Measurements from ENCODE around the gene SERPING1. TPM values are rescaled to one million over a fixed set of nuclear protein-coding genes. Genes with fewer than 3 reads are reported as not detected.
A peak's percentile ranks its signal among the peaks of the same experiment; 100 is the strongest.

The SERPING1 gene
- total RNA-seq, 1 donor from 2014 or later: 347 TPM

GRCh38 chr11:57566005-57566904 lies 31.2 kb upstream of the SERPING1 start:
- Mint-ChIP-seq H3K4me3 (ENCODE audit: unreplicated experiment) (peak overlapping the region; percentile 90), H3K27ac (ENCODE audit: unreplicated experiment) (peak overlapping the region; percentile 48), H3K36me3 (ENCODE audit: low read depth, unreplicated experiment) (peaks cover 1% of the 10 kb centered on the region), H3K4me1 (ENCODE audit: unreplicated experiment) (peaks cover 30% of the 10 kb centered on the region), H3K9me3 (ENCODE audit: unreplicated experiment) (no peaks in the 10 kb centered on the region), H3K27me3 (ENCODE audit: unreplicated experiment) (peaks cover 6% of the 10 kb centered on the region)
- no peak for TF ChIP-seq CTCF (IDR thresholded peaks at IDR 0.05; ENCODE audit: unreplicated experiment)
- DNase-seq (ENCODE audit: low spot score): no peak

GRCh38 chr11:57566905-57567514 lies 30.5 kb upstream of the SERPING1 start:
- Mint-ChIP-seq H3K36me3 (ENCODE audit: low read depth, unreplicated experiment) (no peaks in the 10 kb centered on the region), H3K4me3 (ENCODE audit: unreplicated experiment) (peak overlapping the region; percentile 90), H3K9me3 (ENCODE audit: unreplicated experiment) (no peaks in the 10 kb centered on the region), H3K4me1 (ENCODE audit: unreplicated experiment) (peaks cover 36% of the 10 kb centered on the region), H3K27me3 (ENCODE audit: unreplicated experiment) (peaks cover 6% of the 10 kb centered on the region), H3K27ac (ENCODE audit: unreplicated experiment) (no peak overlapping the region)
- TF ChIP-seq CTCF (IDR thresholded peaks at IDR 0.05; ENCODE audit: unreplicated experiment): no peak
- DNase-seq (ENCODE audit: low spot score): no peak

DNA sequence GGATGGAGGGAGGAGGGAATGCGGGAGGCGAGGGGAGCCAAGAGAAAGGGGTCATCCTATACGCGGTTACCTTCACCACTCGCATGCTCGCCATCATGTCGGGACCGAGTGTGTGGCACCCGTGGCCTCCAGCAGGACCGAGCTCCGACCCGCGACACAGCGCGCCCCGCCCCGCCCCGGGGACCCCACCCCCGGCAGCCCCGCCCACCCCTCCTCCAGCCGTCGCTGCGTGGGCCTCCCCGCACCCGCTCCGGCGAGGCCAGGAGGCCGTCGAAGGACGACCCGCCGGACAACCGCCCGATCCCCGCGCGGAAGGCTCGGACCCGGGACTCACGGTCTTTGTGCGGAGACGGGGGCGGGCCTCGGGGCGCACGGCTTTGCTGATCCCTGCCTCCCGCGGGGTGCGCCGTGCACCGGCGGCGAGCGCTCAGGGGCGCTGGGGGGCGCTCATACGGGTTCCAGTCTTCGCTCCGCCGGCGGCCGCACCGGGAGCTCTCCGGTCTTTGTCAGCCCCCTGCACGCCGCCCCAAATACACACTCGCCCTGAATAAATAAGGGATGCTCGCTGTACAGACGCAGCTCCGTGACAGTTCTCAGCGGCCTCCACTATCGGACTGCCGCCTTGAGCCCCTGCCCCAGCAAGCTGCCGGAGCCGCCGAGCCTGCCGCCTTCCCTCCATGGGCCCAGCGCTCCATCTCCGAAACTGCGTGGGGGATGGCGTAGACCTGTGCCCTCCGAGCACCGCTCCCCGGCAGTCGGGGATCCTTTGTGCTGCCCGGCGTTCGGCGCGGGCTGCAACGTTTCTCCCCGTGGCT lies 29.8 kb upstream of the SERPING1 start, which contains the start of gene UBE2L6:
Gene UBE2L6 (minus strand): TSS at position 158 of the 815 bp plus-strand sequence. CDS start 61 bp downstream, at position 97.
- no peaks in the 10 kb centered on the region for H3K36me3 Mint-ChIP-seq (ENCODE audit: low read depth, unreplicated experiment)
- peak within 1 kb of the TSS; percentile 67 for H3K27ac Mint-ChIP-seq (ENCODE audit: unreplicated experiment)
- peaks cover 6% of the 10 kb centered on the region for H3K27me3 Mint-ChIP-seq (ENCODE audit: unreplicated experiment)
- H3K4me1 Mint-ChIP-seq (ENCODE audit: unreplicated experiment): peaks cover 38% of the 10 kb centered on the region
- DNase-seq (ENCODE audit: low spot score): peak; percentile 91
- TF ChIP-seq CTCF (IDR thresholded peaks at IDR 0.05; ENCODE audit: unreplicated experiment): no peak
- H3K9me3 Mint-ChIP-seq (ENCODE audit: unreplicated experiment): no peaks in the 10 kb centered on the region
- H3K4me3 Mint-ChIP-seq (ENCODE audit: unreplicated experiment): peak within 1 kb of the TSS; percentile 94

DNA sequence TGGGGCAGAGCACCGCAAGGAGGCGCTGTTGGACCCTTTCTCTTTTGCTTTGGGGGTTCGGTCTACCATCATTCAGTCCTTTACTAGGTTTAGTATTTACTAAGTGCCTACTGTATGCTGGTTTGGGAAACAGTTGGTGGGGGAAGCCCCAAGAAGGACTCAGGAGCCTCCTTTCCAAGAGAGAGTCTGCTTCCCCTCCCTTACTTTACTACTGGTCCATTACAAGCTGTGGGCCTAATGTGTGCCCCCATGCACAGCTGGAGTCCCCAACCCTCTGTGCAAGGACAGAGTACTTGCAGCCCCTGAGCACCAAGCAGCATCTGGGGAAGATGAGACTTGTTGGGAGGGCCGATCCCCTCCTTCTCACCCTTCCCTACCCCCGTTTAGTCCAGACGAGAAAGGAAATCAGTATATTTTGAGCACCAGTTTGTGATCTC lies 29.1 kb upstream of the SERPING1 start:
- peaks cover 6% of the 10 kb centered on the region for H3K27me3 Mint-ChIP-seq (ENCODE audit: unreplicated experiment)
- peak overlapping the region; percentile 67 for H3K27ac Mint-ChIP-seq (ENCODE audit: unreplicated experiment)
- no peaks in the 10 kb centered on the region for H3K36me3 Mint-ChIP-seq (ENCODE audit: low read depth, unreplicated experiment)
- peak; percentile 84 for TF ChIP-seq CTCF (IDR thresholded peaks at IDR 0.05; ENCODE audit: unreplicated experiment)
- no peak for DNase-seq (ENCODE audit: low spot score)
- no peaks in the 10 kb centered on the region for H3K9me3 Mint-ChIP-seq (ENCODE audit: unreplicated experiment)
- H3K4me1 Mint-ChIP-seq (ENCODE audit: unreplicated experiment): peaks cover 38% of the 10 kb centered on the region
- H3K4me3 Mint-ChIP-seq (ENCODE audit: unreplicated experiment): peak overlapping the region; percentile 94

Data from endothelial cell (in vitro differentiated cells).